ENCODE measurements around the gene AGPS.

DNA sequence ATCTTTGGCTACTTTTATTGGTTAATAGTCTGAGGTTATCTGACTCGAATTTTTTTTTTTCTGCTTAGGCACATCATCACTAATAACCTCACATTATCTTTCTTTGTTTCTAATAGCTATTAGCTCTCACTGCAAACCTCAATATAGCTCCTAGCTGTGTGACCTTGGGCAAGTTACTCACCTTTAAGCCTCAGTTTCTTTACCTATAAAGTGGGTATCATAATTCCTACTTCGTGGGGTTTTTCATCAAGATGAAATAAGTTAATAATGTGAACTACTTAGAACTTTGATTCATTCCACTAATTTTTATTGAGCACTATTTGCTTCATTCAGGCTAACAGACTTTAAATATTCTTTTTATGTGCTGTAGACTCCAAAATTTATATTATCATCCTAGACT is 55.5 kb downstream of the AGPS start:
- no peak for TF ChIP-seq CTCF (IDR thresholded peaks at IDR 0.05)
- TF ChIP-seq POLR2AphosphoS5 (IDR thresholded peaks at IDR 0.05) = no peak
- TF ChIP-seq POLR2A (IDR thresholded peaks at IDR 0.05) = no peak
